ENCODE data around the gene STAT3. TPM values are rescaled to one million over a fixed set of nuclear protein-coding genes. Genes with fewer than 3 reads are reported as not detected.

STAT3 gene
- total and polyA plus RNA-seq, 9 of the 15 experiments (the other 6 are each of a cell fraction or from before 2014, with no cell fraction given): 90.0 to 179 (median 114) TPM

- no peak for TF ChIP-seq CHAMP1 (IDR thresholded peaks at IDR 0.05)
- TF ChIP-seq ETS2 (tag; IDR thresholded peaks at IDR 0.05; ENCODE audit: borderline replicate concordance, poor library complexity, severe bottlenecking): no peak
- TF ChIP-seq NCOR1 (IDR thresholded peaks at IDR 0.05): no peak
- no peak for TF ChIP-seq MITF (IDR thresholded peaks at IDR 0.05)
- no peak for TF ChIP-seq RBFOX2 (IDR thresholded peaks at IDR 0.05; ENCODE audit: low read depth, low read length)
- no peak for TF ChIP-seq GABPA (tag; conservative IDR thresholded peaks at IDR 0.05; ENCODE audit: low read depth)
- no peak for TF ChIP-seq NUFIP1 (IDR thresholded peaks at IDR 0.05; ENCODE audit: partially characterized antibody)
- no peak for TF ChIP-seq GTF2A2 (tag; IDR thresholded peaks at IDR 0.05)
- TF ChIP-seq HMG20B (CRISPR knock-in tag; IDR thresholded peaks at IDR 0.05): no peak
- TF ChIP-seq ZC3H4 (CRISPR knock-in tag; IDR thresholded peaks at IDR 0.05; ENCODE audit: borderline replicate concordance): no peak
- TF ChIP-seq HMGN3 (IDR thresholded peaks at IDR 0.05; ENCODE audit: borderline replicate concordance, extremely low read depth, insufficient read length, low read depth, low read length): no peak
- TF ChIP-seq ZNF668 (CRISPR knock-in tag; IDR thresholded peaks at IDR 0.05): no peak
- TF ChIP-seq GATA2 (CRISPR knock-in tag; IDR thresholded peaks at IDR 0.05): no peak
- no peak; the same call in 1 of the 2 replicates for TF ChIP-seq NCOA1 (IDR thresholded peaks at IDR 0.05; ENCODE audit: low read depth)
- TF ChIP-seq TCF7 (IDR thresholded peaks at IDR 0.05; ENCODE audit: borderline replicate concordance): peak; percentile 26; the same call in 1 of the 2 replicates
- TF ChIP-seq CTCF (IDR thresholded peaks at IDR 0.05 in 2 of 3, conservative IDR thresholded peaks at IDR 0.05 in 1 of 3; ENCODE audit: insufficient read depth in 2 of 3, low read depth in 1 of 3, low read length in 3 of 3): peak; percentile 100
- TF ChIP-seq ZNF311 (CRISPR knock-in tag; IDR thresholded peaks at IDR 0.05): no peak
- TF ChIP-seq POLR2AphosphoS2 (IDR thresholded peaks at IDR 0.05; ENCODE audit: low read length): no peak; the same call in 1 of the 2 replicates
- TF ChIP-seq KDM4B (IDR thresholded peaks at IDR 0.05; ENCODE audit: borderline replicate concordance in 2 of 2, low read depth in 1 of 2): 0 out of 4 replicates have a peak, but pooled peaks of 1 of the 2 experiments have one; percentile 47
- TF ChIP-seq MYBL2 (IDR thresholded peaks at IDR 0.05; ENCODE audit: low read depth): no peak
- TF ChIP-seq MYBL2 (CRISPR knock-in tag; IDR thresholded peaks at IDR 0.05; ENCODE audit: borderline replicate concordance): no peak
- TF ChIP-seq SRSF1 (IDR thresholded peaks at IDR 0.05; ENCODE audit: low read depth, low read length): no peak
- no peak for TF ChIP-seq GATAD2A (IDR thresholded peaks at IDR 0.05)
These were observed 65.6 kb downstream of the STAT3 start (continued) for GRCh38 chr17:42322382-42323267.
